Measurements from ENCODE around the gene CHIT1. TPM values are rescaled to one million over a fixed set of nuclear protein-coding genes. Genes with fewer than 3 reads are reported as not detected.
A peak's percentile ranks its signal among the peaks of the same experiment; 100 is the strongest.

The CHIT1 gene
- total and polyA plus RNA-seq, 3 experiments from 2014 or later = 0.07 TPM; not detected in 2

DNA sequence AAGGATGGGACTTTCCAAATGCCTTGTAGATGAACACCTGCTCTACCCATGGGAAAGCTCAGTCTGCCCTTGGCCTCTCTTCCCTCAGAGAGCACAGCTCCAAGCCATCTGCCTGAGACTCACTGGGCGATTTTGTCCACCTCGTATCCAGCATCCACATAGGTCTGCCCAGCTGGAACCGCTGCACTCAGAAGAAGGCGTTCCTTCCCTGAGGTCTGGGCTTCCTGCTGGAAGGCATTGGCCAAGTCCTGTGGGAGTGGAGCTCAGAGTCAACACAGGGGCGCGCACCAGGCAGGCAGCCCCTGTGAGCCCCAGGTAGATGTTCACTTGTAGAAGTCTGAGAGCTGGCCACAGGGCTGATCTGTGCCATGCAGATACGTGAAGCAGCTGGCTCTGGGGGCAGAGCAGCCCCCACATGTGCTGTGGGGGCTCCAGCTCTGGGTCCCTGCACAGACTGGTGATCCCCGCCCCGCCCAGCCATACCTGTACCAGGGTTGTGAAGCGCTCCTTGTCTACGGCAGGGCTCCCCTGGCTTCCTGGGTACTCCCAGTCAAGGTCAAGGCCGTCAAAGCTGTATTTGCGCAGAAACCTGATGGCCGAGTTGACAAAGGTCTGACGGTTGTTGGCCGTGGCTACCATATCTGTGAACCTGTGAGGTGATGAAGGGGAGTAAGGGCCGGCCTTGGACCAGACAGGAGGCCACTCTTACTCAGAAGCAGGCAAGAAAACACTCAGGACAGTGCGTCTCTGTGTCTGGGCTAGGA, 6.3 kb downstream of the CHIT1 start:
- Mint-ChIP-seq H3K9me3 (no peaks in the 10 kb centered on the region), H3K4me3 (no peak overlapping the region), H3K27ac (no peak overlapping the region), H3K36me3 (no peaks in the 10 kb centered on the region), H3K27me3 (peaks cover 6 to 33% of the 10 kb centered on the region in 2 donors), H3K4me1 (no peaks in the 10 kb centered on the region)
- H3K36me3 ChIP-seq (ENCODE audit: insufficient read depth, low read length) = no peaks in the 10 kb centered on the region
- H3K27me3 ChIP-seq (ENCODE audit: insufficient read depth, low read length, poor library complexity, severe bottlenecking) = no peaks in the 10 kb centered on the region
- H3K4me1 ChIP-seq (ENCODE audit: insufficient read depth, low read length) = no peaks in the 10 kb centered on the region
- DNase-seq = no peak
- H3K4me3 ChIP-seq (ENCODE audit: low read length) = no peak overlapping the region
- H3K9me3 ChIP-seq (ENCODE audit: low read length) = no peaks in the 10 kb centered on the region
- no peak overlapping the region for H3K27ac ChIP-seq (ENCODE audit: low read depth, low read length)
- CTCF ChIA-PET = no interaction called here
- POLR2A ChIA-PET = no interaction called here

GRCh38 chr1:203219934-203220333, 9.5 kb downstream of the CHIT1 start:
- H3K4me1 ChIP-seq (ENCODE audit: insufficient read depth, low read length) = no peaks in the 10 kb centered on the region
- Mint-ChIP-seq H3K4me3 (no peak overlapping the region), H3K27ac (no peak overlapping the region), H3K27me3 (peaks cover 14 to 31% of the 10 kb centered on the region in 2 donors), H3K4me1 (peaks cover 0 to 7% (median 6%) of the 10 kb centered on the region in 3 donors), H3K36me3 (no peaks in the 10 kb centered on the region), H3K9me3 (no peaks in the 10 kb centered on the region)
- H3K27ac ChIP-seq (ENCODE audit: low read depth, low read length) = no peak overlapping the region
- no peaks in the 10 kb centered on the region for H3K36me3 ChIP-seq (ENCODE audit: insufficient read depth, low read length)
- ChIA-PET POLR2A (no interaction called here), CTCF (interaction anchor here (6.1 kb wide), 1 partner anchor 179 kb away, joined by 57 read pairs; no protein-coding TSS in a partner anchor)
- no peak overlapping the region for H3K4me3 ChIP-seq (ENCODE audit: low read length)
- H3K27me3 ChIP-seq (ENCODE audit: insufficient read depth, low read length, poor library complexity, severe bottlenecking) = no peaks in the 10 kb centered on the region
- H3K9me3 ChIP-seq (ENCODE audit: low read length) = no peaks in the 10 kb centered on the region
- DNase-seq = no peak

- no peaks in the 10 kb centered on the region for H3K36me3 ChIP-seq (ENCODE audit: insufficient read depth, low read length)
- H3K4me1 Mint-ChIP-seq = peaks cover 0 to 7% (median 6%) of the 10 kb centered on the region in 3 donors
- H3K9me3 ChIP-seq (ENCODE audit: low read length) = no peaks in the 10 kb centered on the region
- H3K9me3 Mint-ChIP-seq = no peaks in the 10 kb centered on the region
- no peaks in the 10 kb centered on the region for H3K36me3 Mint-ChIP-seq
- H3K27me3 ChIP-seq (ENCODE audit: insufficient read depth, low read length, poor library complexity, severe bottlenecking) = no peaks in the 10 kb centered on the region
- no peaks in the 10 kb centered on the region for H3K4me1 ChIP-seq (ENCODE audit: insufficient read depth, low read length)
- H3K4me3 ChIP-seq (ENCODE audit: low read length) = no peak overlapping the region
- H3K27ac Mint-ChIP-seq = no peak overlapping the region
- ChIA-PET POLR2A (interaction anchor here (0.5 kb wide), 1 partner anchor 10 kb away, joined by 7 read pairs; no protein-coding TSS in a partner anchor), CTCF (interaction anchor here (0.9 to 6.1 kb wide), 3 partner anchors 14 to 179 kb away, joined by 3 to 57 read pairs (median 28); no protein-coding TSS in a partner anchor)
- peaks cover 14 to 30% of the 10 kb centered on the region in 2 donors for H3K27me3 Mint-ChIP-seq
- no peak for DNase-seq
- H3K4me3 Mint-ChIP-seq = no peak overlapping the region
- no peak overlapping the region for H3K27ac ChIP-seq (ENCODE audit: low read depth, low read length)
Measured at GRCh38 chr1:203219171-203219570, 10.3 kb downstream of the CHIT1 start.

- ChIA-PET POLR2A (no interaction called here), CTCF (interaction anchor here (4.0 to 6.1 kb wide), 2 partner anchors 12 to 177 kb away, joined by 28 to 57 read pairs; no protein-coding TSS in a partner anchor)
- Mint-ChIP-seq H3K4me3 (no peak overlapping the region), H3K36me3 (no peaks in the 10 kb centered on the region), H3K27ac (no peak overlapping the region), H3K4me1 (peaks cover 0 to 7% (median 6%) of the 10 kb centered on the region in 3 donors), H3K9me3 (no peaks in the 10 kb centered on the region), H3K27me3 (peaks cover 17 to 24% of the 10 kb centered on the region in 2 donors)
- Histone ChIP-seq H3K4me3 (ENCODE audit: low read length) (no peak overlapping the region), H3K36me3 (ENCODE audit: insufficient read depth, low read length) (no peaks in the 10 kb centered on the region), H3K9me3 (ENCODE audit: low read length) (no peaks in the 10 kb centered on the region), H3K27ac (ENCODE audit: low read depth, low read length) (no peak overlapping the region), H3K4me1 (ENCODE audit: insufficient read depth, low read length) (no peaks in the 10 kb centered on the region), H3K27me3 (ENCODE audit: insufficient read depth, low read length, poor library complexity, severe bottlenecking) (no peaks in the 10 kb centered on the region)
- no peak for DNase-seq
Measured at GRCh38 chr1:203217668-203218067, 11.8 kb downstream of the CHIT1 start.

- Mint-ChIP-seq H3K27ac (no peak overlapping the region), H3K36me3 (no peaks in the 10 kb centered on the region), H3K27me3 (peaks cover 17 to 24% of the 10 kb centered on the region in 2 donors), H3K4me3 (no peak overlapping the region), H3K4me1 (peaks cover 0 to 7% (median 6%) of the 10 kb centered on the region in 3 donors), H3K9me3 (no peaks in the 10 kb centered on the region)
- no peaks in the 10 kb centered on the region for H3K9me3 ChIP-seq (ENCODE audit: low read length)
- POLR2A ChIA-PET = no interaction called here
- H3K4me1 ChIP-seq (ENCODE audit: insufficient read depth, low read length) = no peaks in the 10 kb centered on the region
- CTCF ChIA-PET = interaction anchor here (1.0 to 6.1 kb wide), 4 partner anchors 12 to 177 kb away, joined by 3 to 57 read pairs (median 16); no protein-coding TSS in a partner anchor
- H3K27me3 ChIP-seq (ENCODE audit: insufficient read depth, low read length, poor library complexity, severe bottlenecking) = no peaks in the 10 kb centered on the region
- H3K27ac ChIP-seq (ENCODE audit: low read depth, low read length) = no peak overlapping the region
- no peaks in the 10 kb centered on the region for H3K36me3 ChIP-seq (ENCODE audit: insufficient read depth, low read length)
- no peak for DNase-seq
- H3K4me3 ChIP-seq (ENCODE audit: low read length) = no peak overlapping the region
Measured at GRCh38 chr1:203217139-203217655, 12.3 kb downstream of the CHIT1 start.

GRCh38 chr1:203216274-203217138, 13.0 kb downstream of the CHIT1 start:
- no peak overlapping the region for H3K4me3 ChIP-seq (ENCODE audit: low read length)
- POLR2A ChIA-PET = no interaction called here
- CTCF ChIA-PET = interaction anchor here (1.0 to 6.1 kb wide), 8 partner anchors 8 to 182 kb away, joined by 3 to 57 read pairs (median 6); no protein-coding TSS in a partner anchor
- H3K9me3 Mint-ChIP-seq = no peaks in the 10 kb centered on the region
- no peak overlapping the region for H3K4me3 Mint-ChIP-seq
- H3K36me3 Mint-ChIP-seq = no peaks in the 10 kb centered on the region
- peaks cover 17 to 26% of the 10 kb centered on the region in 2 donors for H3K27me3 Mint-ChIP-seq
- no peaks in the 10 kb centered on the region for H3K9me3 ChIP-seq (ENCODE audit: low read length)
- no peaks in the 10 kb centered on the region for H3K4me1 ChIP-seq (ENCODE audit: insufficient read depth, low read length)
- no peak overlapping the region for H3K27ac ChIP-seq (ENCODE audit: low read depth, low read length)
- no peaks in the 10 kb centered on the region for H3K36me3 ChIP-seq (ENCODE audit: insufficient read depth, low read length)
- H3K27ac Mint-ChIP-seq = no peak overlapping the region
- DNase-seq = peak; percentile 25 to 54 (median 38)
- H3K27me3 ChIP-seq (ENCODE audit: insufficient read depth, low read length, poor library complexity, severe bottlenecking) = no peaks in the 10 kb centered on the region
- H3K4me1 Mint-ChIP-seq = peaks cover 0 to 7% (median 6%) of the 10 kb centered on the region in 3 donors

DNA sequence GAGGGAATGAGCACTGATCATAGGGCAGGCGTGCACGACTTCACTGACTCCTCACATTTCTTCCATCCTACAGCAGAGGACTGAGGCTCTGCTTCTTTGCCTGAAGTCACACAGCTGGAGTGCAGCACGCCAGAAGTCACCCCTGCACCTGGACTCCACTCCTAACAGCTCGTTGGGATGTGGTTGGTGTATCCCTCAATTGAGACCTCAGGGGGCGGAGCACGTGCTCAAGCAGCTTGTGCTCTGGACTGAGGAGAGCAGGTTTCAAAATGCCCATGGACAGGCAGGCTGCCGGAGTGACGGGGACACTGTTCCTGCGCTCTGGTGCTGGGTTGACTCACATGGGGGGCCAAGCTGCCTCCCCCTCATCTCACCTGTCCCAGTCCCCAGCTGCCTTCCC, 13.9 kb downstream of the CHIT1 start:
- H3K27me3 ChIP-seq (ENCODE audit: insufficient read depth, low read length, poor library complexity, severe bottlenecking) = no peaks in the 10 kb centered on the region
- no peak overlapping the region for H3K27ac ChIP-seq (ENCODE audit: low read depth, low read length)
- no peak overlapping the region for H3K4me3 Mint-ChIP-seq
- H3K4me1 ChIP-seq (ENCODE audit: insufficient read depth, low read length) = no peaks in the 10 kb centered on the region
- POLR2A ChIA-PET = no interaction called here
- H3K4me3 ChIP-seq (ENCODE audit: low read length) = no peak overlapping the region
- H3K36me3 Mint-ChIP-seq = no peaks in the 10 kb centered on the region
- H3K4me1 Mint-ChIP-seq = peaks cover 0 to 7% (median 6%) of the 10 kb centered on the region in 3 donors
- no peaks in the 10 kb centered on the region for H3K9me3 Mint-ChIP-seq
- DNase-seq = no peak
- H3K9me3 ChIP-seq (ENCODE audit: low read length) = no peaks in the 10 kb centered on the region
- peaks cover 17 to 26% of the 10 kb centered on the region in 2 donors for H3K27me3 Mint-ChIP-seq
- CTCF ChIA-PET = interaction anchor here (1.0 to 6.1 kb wide), 7 partner anchors 9 to 181 kb away, joined by 3 to 57 read pairs (median 7); no protein-coding TSS in a partner anchor
- no peaks in the 10 kb centered on the region for H3K36me3 ChIP-seq (ENCODE audit: insufficient read depth, low read length)
- no peak overlapping the region for H3K27ac Mint-ChIP-seq

Measured in CD8-positive, alpha-beta memory T cell (primary cell).